HepG2 (cell line): ENCODE measurements around the gene IFI27. TPM values are rescaled to one million over a fixed set of nuclear protein-coding genes. Genes with fewer than 3 reads are reported as not detected.
A peak's percentile ranks its signal among the peaks of the same experiment; 100 is the strongest.

Source experiments
- ATAC-seq: fragments of 200-7000 bp; cut with Tn5 transposase; 3 replicates; pipeline ENCODE4 v1.9.1; 2020; ENCODE audit warnings: mild to moderate bottlenecking, moderate library complexity
- BruUV-seq: library from RNA; stranded (reverse); fragments of 400-500 nt; replicated peaks from 2 replicates; lab custom pipeline; 2021; lab: Mats Ljungman, UMichigan
- CTCF ChIA-PET: fragments of 300-600 bp; formaldehyde crosslinking; extraction: SDS; loops from one replicate; lab custom pipeline; 2021; ENCODE audit warnings: low total read pairs, inconsistent platforms, low intra/inter-chr PET ratio; lab: Yijun Ruan, JAX
- POLR2A ChIA-PET: fragments of 350-600 bp; sonication (Branson Sonifier 250); formaldehyde crosslinking; loops from one replicate; lab custom pipeline; 2020; ENCODE audit warnings: antibody characterized with exemption, inconsistent platforms; lab: Yijun Ruan, JAX
- DNase-seq: peaks from one replicate; pipeline ENCODE4 v3.0.0-alpha.2; 2015; ENCODE audit warnings: low spot score
- FAIRE-seq: peaks from 3 replicates; lab custom pipeline; 2011; peaks lifted over from hg19 to GRCh38; lab: Jason Lieb, UNC
- H2AFZ ChIP-seq: one replicate; pipeline ENCODE4 v1.6.1; 2011; ENCODE audit warnings: low read length, inconsistent platforms
- H3K27ac ChIP-seq: fragments of 300-600 bp; 3 replicates; pipeline ENCODE4 v1.8.0; 2011; ENCODE audit warnings: mixed run types, mild to moderate bottlenecking, mixed read lengths, low read length, inconsistent platforms; ENCODE audit not compliant: insufficient read depth; ENCODE audit errors: extremely low read length
- H3K27me3 ChIP-seq, 2 experiments: fragments of 200-600 bp in 1 of 2; 2 replicates in 1 of 2; 3 replicates in 1 of 2; pipeline versions ENCODE4 v1.6.0 to v1.8.0; 2011; ENCODE audit warnings: low read length in 2 of 2, mild to moderate bottlenecking in 2 of 2, moderate library complexity in 2 of 2, inconsistent platforms in 1 of 2; ENCODE audit not compliant: insufficient read depth in 2 of 2, control insufficient read depth in 1 of 2
- H3K36me3 ChIP-seq, 2 experiments: fragments of 200-600 bp in 1 of 2; replicated peaks in 1 of 2; 2 replicates in 1 of 2; 3 replicates in 1 of 2; pipeline versions ENCODE4 v1.5.1 to v1.8.0; 2011; ENCODE audit warnings: low read length in 2 of 2, inconsistent platforms in 1 of 2; ENCODE audit not compliant: insufficient read depth in 2 of 2, control insufficient read depth in 1 of 2
- H3K4me1 ChIP-seq: 2 replicates; pipeline ENCODE4 v1.5.1; 2012; ENCODE audit warnings: low read length, inconsistent platforms; ENCODE audit not compliant: insufficient read depth
- H3K4me2 ChIP-seq: 2 replicates; pipeline ENCODE4 v1.6.0; 2011; ENCODE audit warnings: low read depth, low read length, inconsistent platforms
- H3K4me3 ChIP-seq, 3 experiments: fragments of 200-600 bp in 1 of 3; sonication (generic), shearing (Covaris generic) in 1 of 3; replicated peaks in 1 of 3; 2 replicates each; pipeline ENCODE4 v1.5.1; 2011 to 2016; ENCODE audit warnings: low read length in 3 of 3, inconsistent platforms in 2 of 3, low read depth in 2 of 3, mild to moderate bottlenecking in 2 of 3, control low read depth in 1 of 3, mixed read lengths in 1 of 3; ENCODE audit not compliant: insufficient read depth in 1 of 3
- H3K79me2 ChIP-seq: one replicate; pipeline ENCODE4 v1.6.1; 2011; ENCODE audit warnings: low read length, inconsistent platforms; ENCODE audit not compliant: insufficient read depth
- H3K9ac ChIP-seq: 2 replicates; pipeline ENCODE4 v1.6.0; 2011; ENCODE audit warnings: mild to moderate bottlenecking, low read depth, low read length, inconsistent platforms; ENCODE audit not compliant: insufficient read depth
- H3K9me3 ChIP-seq: 2 replicates; pipeline ENCODE4 v1.5.1; 2012; ENCODE audit warnings: mild to moderate bottlenecking, low read length
- H4K20me1 ChIP-seq: 2 replicates; pipeline ENCODE4 v1.6.0; 2011; ENCODE audit warnings: inconsistent platforms, mild to moderate bottlenecking, low read length, moderate library complexity; ENCODE audit not compliant: insufficient read depth
- KIAA2018 ChIP-seq: sonication (generic); formaldehyde crosslinking; IDR thresholded peaks from 2 replicates; pipeline ENCODE4 v1.5.0; 2020; ENCODE audit warnings: mild to moderate bottlenecking, missing genetic modification reagents, borderline replicate concordance
- NFRKB ChIP-seq: fragments of 450-650 bp; IDR thresholded peaks from 2 replicates; pipeline ENCODE4 v1.6.1; 2017
- WGBS: methylation state at CpG from one replicate; pipeline ENCODE4 v1.1.6; 2017; ENCODE audit warnings: low lambda C conversion rate; 5-methylcytosine and 5-hydroxymethylcytosine counted together
- in situ Hi-C: cut with HindIII; loops from 2 replicates; pipeline ENCODE4 v1.10.0; 2017; ENCODE audit warnings: low pct_unique_long_range_greater_than_20kb; ENCODE audit not compliant: extremely low pct_ligation_motif_present
- intact Hi-C: fragments of 100-400 bp; cut with micrococcal nuclease; formaldehyde crosslinking; loops from one replicate; pipeline ENCODE4 v1.10.0; 2022; ENCODE audit not compliant: unreplicated experiment
- polyA plus RNA-seq, 8 experiments: library from polyadenylated mRNA; depleted of rRNA in 3 of 8; stranded (reverse) in 7 of 8; unstranded in 1 of 8; fragments of >200 nt; fragmentation: Illumina TruSeq in 4 of 8; extraction: Trizol in 4 of 8; gene quantifications; 2 replicates each; pipeline versions ENCODE4 v1.2.1 to v1.2.3, GENCODE V29; 2011 to 2016; ENCODE audit warnings: low read depth in 4 of 8, missing spikeins in 1 of 8, mixed read lengths in 1 of 8; ENCODE audit not compliant: insufficient read depth in 1 of 8
- total RNA-seq, 5 experiments: library from RNA; depleted of rRNA; stranded (reverse); fragments of >200 nt; fragmentation: Illumina TruSeq; extraction: Trizol; gene quantifications; 2 replicates each; pipeline ENCODE4 v1.2.3, GENCODE V29; 2016; ENCODE audit warnings: low read depth in 1 of 5

IFI27 gene
- total and polyA plus RNA-seq, 2 of the 13 experiments (the other 11 are each of a cell fraction or from before 2014, with no cell fraction given), result 1.2 to 1.7 TPM

GRCh38 chr14:94163796-94164195 is 53.3 kb downstream of the IFI27 start (continued):
- no peak for TF ChIP-seq KIAA2018 (CRISPR knock-in tag)

GRCh38 chr14:94164685-94165431 is 54.3 kb downstream of the IFI27 start:
- BruUV-seq, result no TSS peak
- H3K4me1 ChIP-seq, result peaks cover 52% of the 10 kb centered on the region
- TF ChIP-seq NFRKB, result no peak
- H4K20me1 ChIP-seq, result no peaks in the 10 kb centered on the region
- ATAC-seq (peak; percentile 10; the same call in 1 of the 3 replicates), FAIRE-seq (no peak), DNase-seq (no peak)
- H3K9me3 ChIP-seq, result no peaks in the 10 kb centered on the region
- in situ Hi-C loops, result no loop called here
- ChIA-PET POLR2A (no interaction called here), CTCF (no interaction called here)
- WGBS, result 56% methylated on average over 20 of the region's 26 CpGs
- H3K9ac ChIP-seq, result no peak overlapping the region
- H3K4me2 ChIP-seq, result no peak overlapping the region
- H3K27ac ChIP-seq, result no peak overlapping the region
- H3K36me3 ChIP-seq, result no peaks in the 10 kb centered on the region
- H3K79me2 ChIP-seq, result no peaks in the 10 kb centered on the region
- intact Hi-C loops, result no loop called here
- H3K27me3 ChIP-seq, result peaks cover 1 to 30% of the 10 kb centered on the region in 2 experiments; a peak in 3 of 5 replicates
- no peak overlapping the region for H3K4me3 ChIP-seq
- no peak overlapping the region for H2AFZ ChIP-seq
